Fibroblast of lung (primary cell): Measurements from ENCODE around the gene DOCK7. TPM values are rescaled to one million over a fixed set of nuclear protein-coding genes. Genes with fewer than 3 reads are reported as not detected.
"Not testable (repeated sequence)": the region's sequence is repeated elsewhere in the genome, so short reads cannot be mapped to it uniquely, and the experiment has no call there.

ENCODE experiments used
- DNase-seq, 2 donors: peaks; one replicate each; pipeline versions ENCODE4 v3.0.0 to v3.0.0-alpha.2; 2010; ENCODE audit warnings: low read depth in 2 of 2
- H2AFZ ChIP-seq: 2 replicates; pipeline ENCODE4 v1.5.1; 2012; ENCODE audit warnings: low read length, control low read depth, inconsistent platforms
- H3K27ac ChIP-seq: 2 replicates; pipeline ENCODE4 v1.5.1; 2011; ENCODE audit warnings: low read length, control low read depth; ENCODE audit not compliant: insufficient read depth
- H3K27me3 ChIP-seq: 2 replicates; pipeline ENCODE4 v1.5.1; 2011; ENCODE audit warnings: mild to moderate bottlenecking, low read length; ENCODE audit not compliant: control insufficient read depth, insufficient read depth
- H3K36me3 ChIP-seq: 2 replicates; pipeline ENCODE4 v1.5.1; 2011; ENCODE audit warnings: low read length; ENCODE audit not compliant: control insufficient read depth, insufficient read depth
- H3K4me1 ChIP-seq: 2 replicates; pipeline ENCODE4 v1.5.1; 2011; ENCODE audit warnings: low read length; ENCODE audit not compliant: control insufficient read depth, insufficient read depth; ENCODE audit errors: extremely low read depth
- H3K4me2 ChIP-seq: 2 replicates; pipeline ENCODE4 v1.5.1; 2011; ENCODE audit warnings: low read length, control low read depth; ENCODE audit not compliant: insufficient read depth; ENCODE audit errors: extremely low read depth
- H3K4me3 ChIP-seq, 4 experiments: fragments of 200-600 bp in 1 of 4; sonication (generic) in 1 of 4; replicated peaks in 1 of 4; 2 replicates each; pipeline ENCODE4 v1.5.1; 2011 to 2016; ENCODE audit warnings: low read length in 4 of 4, low read depth in 3 of 4, mild to moderate bottlenecking in 3 of 4, control low read depth in 2 of 4, inconsistent platforms in 1 of 4, mixed read lengths in 1 of 4; ENCODE audit not compliant: insufficient read depth in 1 of 4; ENCODE audit errors: control extremely low read depth in 1 of 4
- H3K79me2 ChIP-seq: 2 replicates; pipeline ENCODE4 v1.5.1; 2012; ENCODE audit warnings: mild to moderate bottlenecking, low read length, inconsistent platforms; ENCODE audit not compliant: control insufficient read depth, insufficient read depth
- H3K9ac ChIP-seq: 2 replicates; pipeline ENCODE4 v1.5.1; 2011; ENCODE audit warnings: mild to moderate bottlenecking, low read length, control low read depth; ENCODE audit not compliant: insufficient read depth
- H3K9me3 ChIP-seq: 2 replicates; pipeline ENCODE4 v1.5.1; 2012; ENCODE audit warnings: low read depth, low read length; ENCODE audit not compliant: control insufficient read depth, insufficient read depth
- H4K20me1 ChIP-seq: 2 replicates; pipeline ENCODE4 v1.5.1; 2011; ENCODE audit warnings: low read length; ENCODE audit not compliant: control insufficient read depth, insufficient read depth; ENCODE audit errors: extremely low read depth
- CTCF ChIP-seq, 2 donors: IDR thresholded peaks in 1 of 2; conservative IDR thresholded peaks in 1 of 2; 1 replicate in 1 of 2; 2 replicates in 1 of 2; pipeline ENCODE4 v1.5.1; 2011 to 2012; ENCODE audit warnings: low read length in 2 of 2, control low read depth in 1 of 2, inconsistent platforms in 1 of 2, low read depth in 1 of 2, mild to moderate bottlenecking in 1 of 2
- EZH2 ChIP-seq: IDR thresholded peaks from 2 replicates; pipeline ENCODE4 v1.5.1; 2012; ENCODE audit warnings: low read length, control low read depth, mild to moderate bottlenecking; ENCODE audit errors: missing control alignments
- polyA plus RNA-seq, 2 donors: library from polyadenylated mRNA; depleted of rRNA in 1 of 2; stranded (reverse) in 1 of 2; unstranded in 1 of 2; fragments of >200 nt; gene quantifications; 2 replicates each; pipeline ENCODE4 v1.2.1, GENCODE V29; 2011 to 2012; ENCODE audit warnings: missing spikeins in 1 of 2
- total RNA-seq: library from RNA; depleted of rRNA; stranded (reverse); fragments of >200 nt; gene quantifications from 2 replicates; pipeline ENCODE4 v1.2.1, GENCODE V29; 2014

DOCK7 gene
- total and polyA plus RNA-seq, 2 donors (not counting 1 experiment from before 2014, with no cell fraction given): 66.5 to 153 TPM

DNA sequence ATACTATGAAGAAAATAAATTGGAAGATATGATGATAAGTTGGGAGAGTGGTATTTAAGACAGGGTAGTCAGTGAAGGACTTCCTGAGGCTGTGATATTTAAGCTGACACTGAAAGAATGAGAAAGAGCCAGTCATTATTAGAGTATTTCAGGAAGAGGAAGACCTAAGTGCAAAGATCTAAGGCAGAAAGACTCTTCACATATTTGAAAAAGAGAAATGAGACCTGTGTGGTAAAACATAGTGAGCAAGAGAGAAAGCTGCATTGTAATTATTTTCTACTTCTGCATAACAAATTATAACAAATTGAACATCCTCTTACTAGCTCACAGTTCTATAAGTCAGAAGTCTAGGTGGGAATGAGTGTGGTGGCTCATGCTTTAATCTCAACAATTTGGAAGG, 34.6 kb upstream of the DOCK7 start:
- H3K36me3 ChIP-seq: no peaks in the 10 kb centered on the region
- no peak overlapping the region for H3K4me2 ChIP-seq
- H2AFZ ChIP-seq: no peak overlapping the region
- no peak for TF ChIP-seq CTCF (conservative IDR thresholded peaks at IDR 0.05 in 1 of 2, IDR thresholded peaks at IDR 0.05 in 1 of 2; ENCODE audit: low read depth in 1 of 2, low read length in 2 of 2)
- TF ChIP-seq EZH2: no peak
- H3K4me1 ChIP-seq: peaks cover 4% of the 10 kb centered on the region
- no peaks in the 10 kb centered on the region for H4K20me1 ChIP-seq
- no peak overlapping the region for H3K4me3 ChIP-seq
- no peak overlapping the region for H3K9ac ChIP-seq
- no peak for DNase-seq
- no peaks in the 10 kb centered on the region for H3K79me2 ChIP-seq
- H3K27ac ChIP-seq: no peak overlapping the region
- no peaks in the 10 kb centered on the region for H3K27me3 ChIP-seq
- no peaks in the 10 kb centered on the region for H3K9me3 ChIP-seq

- Histone ChIP-seq H3K27ac (no peak overlapping the region), H3K9me3 (no peaks in the 10 kb centered on the region), H2AFZ (no peak overlapping the region), H4K20me1 (no peaks in the 10 kb centered on the region), H3K4me2 (no peak overlapping the region), H3K4me1 (peaks cover 2% of the 10 kb centered on the region), H3K36me3 (no peaks in the 10 kb centered on the region), H3K9ac (no peak overlapping the region), H3K4me3 (no peak overlapping the region), H3K79me2 (no peaks in the 10 kb centered on the region), H3K27me3 (no peaks in the 10 kb centered on the region)
- peak in 1 of 2 donors; percentile 76 for DNase-seq
- TF ChIP-seq EZH2 (no peak), CTCF (conservative IDR thresholded peaks at IDR 0.05 in 1 of 2, IDR thresholded peaks at IDR 0.05 in 1 of 2; ENCODE audit: low read depth in 1 of 2, low read length in 2 of 2) (no peak)
These were observed 32.9 kb upstream of the DOCK7 start for GRCh38 chr1:62720946-62721554.

GRCh38 chr1:62718400-62718799, 30.2 kb upstream of the DOCK7 start:
- not testable (repeated sequence) for H3K27me3 ChIP-seq, H3K27ac ChIP-seq, H3K9me3 ChIP-seq, H3K4me1 ChIP-seq, H3K4me2 ChIP-seq, H4K20me1 ChIP-seq, H2AFZ ChIP-seq, H3K36me3 ChIP-seq, H3K9ac ChIP-seq, H3K4me3 ChIP-seq, H3K79me2 ChIP-seq, DNase-seq
